HTR-8/SVneo (cell line): ENCODE results near the gene TMEM127.
A peak's percentile ranks its signal among the peaks of the same experiment; 100 is the strongest.

Experiments used
- DNase-seq: peaks from one replicate; pipeline ENCODE4 v3.0.0; 2011; ENCODE audit warnings: low spot score, mixed read lengths; ENCODE audit not compliant: insufficient read length
- FAIRE-seq: peaks from 2 replicates; lab custom pipeline; 2011; peaks lifted over from hg19 to GRCh38; lab: Jason Lieb, UNC

TMEM127 gene

GRCh38 chr2:96208143-96209010 is 57.4 kb downstream of the TMEM127 start, which contains the start of gene STARD7:
Gene STARD7, minus strand, starts transcription at chr2:96208827. Its CDS starts 393 bp downstream, at chr2:96208434.
- DNase-seq, result peak; percentile 99
- peak; percentile 96 for FAIRE-seq

- DNase-seq (no peak), FAIRE-seq (no peak)
Observed at GRCh38 chr2:96207774-96208142, 58.0 kb downstream of the TMEM127 start.

- DNase-seq (no peak), FAIRE-seq (no peak)
Observed at GRCh38 chr2:96207073-96207773, 58.6 kb downstream of the TMEM127 start.

- FAIRE-seq (no peak), DNase-seq (no peak)
Observed at GRCh38 chr2:96205888-96206287, 59.9 kb downstream of the TMEM127 start.

GRCh38 chr2:96204836-96205624 is 60.8 kb downstream of the TMEM127 start:
- no peak for DNase-seq

GRCh38 chr2:96203130-96204028 is 62.4 kb downstream of the TMEM127 start:
- FAIRE-seq (no peak), DNase-seq (no peak)

More at GRCh38 chr2:96204836-96205624, 60.8 kb downstream of the TMEM127 start:
- FAIRE-seq, result peak; percentile 4

GRCh38 chr2:96202152-96202854 is 63.5 kb downstream of the TMEM127 start:
- DNase-seq, result no peak
- no peak for FAIRE-seq

- FAIRE-seq (no peak), DNase-seq (no peak)
Observed at GRCh38 chr2:96201338-96201737, 64.5 kb downstream of the TMEM127 start.

- FAIRE-seq (no peak), DNase-seq (no peak)
Observed at GRCh38 chr2:96198921-96199320, 66.9 kb downstream of the TMEM127 start.
